NCI-H2107 (cell line): ENCODE results near the gene RDH14.

ENCODE experiments used
- DNase-seq: peaks from one replicate; lab custom pipeline; 2025; lab: John Stamatoyannopoulos, UW

The RDH14 gene

GRCh38 chr2:18520451-18521425, 39.7 kb downstream of the RDH14 start:
- DNase-seq = peak; percentile 20

GRCh38 chr2:18519914-18520450, 40.5 kb downstream of the RDH14 start:
- no peak for DNase-seq

GRCh38 chr2:18518116-18519111, 42.0 kb downstream of the RDH14 start:
- DNase-seq = no peak

DNA sequence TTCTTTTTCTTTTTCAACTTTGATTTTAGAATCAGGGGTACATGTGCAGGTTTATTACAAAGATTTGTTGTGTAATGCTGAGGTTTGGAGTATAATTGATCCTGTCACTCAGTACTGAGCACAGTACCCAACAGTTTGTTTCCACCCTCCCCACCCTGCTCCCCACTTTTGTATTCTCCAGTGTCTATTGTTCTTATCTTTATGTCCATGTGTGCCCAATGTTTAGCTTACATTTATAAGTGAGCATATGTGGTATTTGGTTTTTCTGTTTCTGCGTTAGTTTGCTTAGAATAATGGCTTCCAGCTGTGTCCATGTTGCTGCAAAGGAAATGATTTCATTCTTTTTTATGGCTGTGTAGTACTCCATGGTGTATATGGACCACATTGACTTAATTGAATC, 43.1 kb downstream of the RDH14 start:
- no peak for DNase-seq

DNA sequence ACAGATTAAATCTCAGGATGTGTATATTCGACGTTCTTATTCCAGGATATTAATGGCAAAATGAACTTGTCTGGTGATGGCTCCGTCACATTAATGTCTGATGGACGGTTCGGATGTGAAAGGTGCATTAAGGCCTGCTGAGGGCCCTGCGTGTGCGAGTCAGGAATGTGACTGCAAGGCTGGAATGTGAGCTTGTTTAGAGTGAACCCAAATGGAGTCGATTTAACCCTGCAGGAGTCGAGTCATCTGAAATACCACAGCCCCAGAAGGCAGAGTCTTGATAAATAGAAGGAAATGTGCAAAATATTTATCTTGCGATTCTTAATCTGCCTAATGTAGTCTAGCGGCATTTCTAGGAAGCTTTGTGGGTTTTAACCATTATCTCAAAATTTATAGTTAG, 44.3 kb downstream of the RDH14 start:
- DNase-seq = no peak

DNA sequence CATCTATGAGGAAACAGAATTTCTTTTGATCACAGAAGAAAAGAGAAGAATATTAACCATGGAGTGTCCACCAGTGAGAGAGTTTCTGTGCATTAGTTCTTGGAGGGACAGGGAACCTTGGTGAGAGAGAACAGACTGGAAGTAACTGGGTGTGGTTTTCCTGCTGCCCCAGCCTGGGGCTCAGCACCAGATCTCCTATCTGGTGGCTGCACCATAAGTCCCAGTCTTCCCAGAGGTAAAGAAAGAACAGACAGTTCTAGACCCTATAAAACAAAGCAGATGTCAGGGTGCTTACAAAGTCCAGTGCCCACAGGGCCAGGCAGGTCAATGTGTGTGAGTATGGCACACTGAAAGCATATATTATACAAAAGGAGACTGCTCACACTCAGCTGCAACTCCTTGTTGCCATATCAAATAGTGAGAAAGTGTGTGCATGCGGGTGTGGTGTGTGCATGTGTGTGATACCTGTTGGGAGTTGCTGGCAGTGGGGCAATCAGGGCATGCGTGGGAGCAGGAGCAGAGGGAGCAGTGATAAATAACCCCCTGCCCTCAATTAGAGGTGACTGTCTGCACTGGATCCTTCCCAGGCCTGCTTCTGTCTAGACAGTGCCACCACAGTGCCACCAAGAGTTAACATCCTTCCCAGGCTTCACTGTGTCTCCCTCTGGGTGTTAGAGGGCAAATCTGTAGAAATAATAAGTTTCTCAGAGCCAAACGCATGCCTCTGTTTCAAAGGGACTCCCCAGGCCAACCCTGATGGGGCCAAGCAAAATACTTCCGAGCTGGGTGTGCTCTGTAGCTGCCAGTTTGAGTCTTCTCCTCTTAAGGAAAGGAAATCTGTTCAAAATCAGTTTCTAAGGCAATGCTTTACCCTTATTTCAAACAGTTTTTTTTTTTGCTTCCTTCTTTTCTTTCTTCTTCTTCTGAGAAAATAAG, 45.7 kb downstream of the RDH14 start:
- no peak for DNase-seq

GRCh38 chr2:18510775-18511174, 49.7 kb downstream of the RDH14 start:
- DNase-seq = no peak

- DNase-seq = no peak
Measured at GRCh38 chr2:18506883-18507509, 53.5 kb downstream of the RDH14 start.

DNA sequence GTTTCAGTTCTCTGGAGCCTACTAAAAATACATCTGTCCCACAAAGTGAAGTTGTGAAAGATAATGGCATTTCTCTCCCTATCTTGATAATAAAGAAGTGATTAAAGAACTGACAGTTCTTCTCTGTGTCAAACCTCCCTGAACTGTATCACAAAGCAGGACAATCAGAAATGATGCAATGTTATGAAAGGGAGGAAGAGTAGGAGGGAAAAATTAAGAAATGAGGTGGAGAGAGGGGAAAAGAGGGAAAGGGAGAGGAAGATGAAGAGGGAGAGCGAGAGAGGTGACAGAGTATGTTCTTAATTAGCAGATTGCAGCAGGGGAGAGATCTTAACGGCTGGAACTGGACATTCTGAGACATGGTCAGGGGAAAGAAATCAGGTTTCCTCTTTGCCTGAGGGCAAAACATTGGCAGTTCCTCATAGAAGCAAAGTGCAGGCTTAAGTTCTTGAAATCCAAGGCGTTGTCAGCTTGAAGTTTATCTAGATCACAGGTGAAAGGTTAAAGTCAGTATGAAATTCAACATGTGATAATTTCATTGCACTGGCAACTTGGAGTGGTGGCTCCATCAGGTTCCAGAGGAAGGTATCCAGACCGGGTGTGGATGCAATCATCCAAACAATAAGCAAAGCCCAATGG, 54.6 kb downstream of the RDH14 start:
- DNase-seq = no peak
